Ureter (tissue), 1 donor: ENCODE measurements around the gene TRIP4. TPM values are rescaled to one million over a fixed set of nuclear protein-coding genes. Genes with fewer than 3 reads are reported as not detected.
"Not testable (repeated sequence)": the region's sequence is repeated elsewhere in the genome, so short reads cannot be mapped to it uniquely, and the experiment has no call there.

Experiments used
- DNase-seq: peaks from one replicate; pipeline ENCODE4 v3.0.0-alpha.2; 2020; ENCODE audit warnings: low spot score
- total RNA-seq: library from RNA; stranded (reverse); gene quantifications from one replicate; pipeline ENCODE4 v1.2.4, GENCODE V29; 2023
- donor health status: DM: yes; HTN: yes; CAD: no.

TRIP4 gene
- total RNA-seq, 1 donor from 2014 or later, result 31.7 TPM

GRCh38 chr15:64381000-64381751 is 6.5 kb upstream of the TRIP4 start, which contains the start of gene PCLAF:
Gene PCLAF (minus strand): TSS chr15:64381441. CDS start chr15:64381371, 70 bp downstream.
- DNase-seq, result peak; percentile 94

DNA sequence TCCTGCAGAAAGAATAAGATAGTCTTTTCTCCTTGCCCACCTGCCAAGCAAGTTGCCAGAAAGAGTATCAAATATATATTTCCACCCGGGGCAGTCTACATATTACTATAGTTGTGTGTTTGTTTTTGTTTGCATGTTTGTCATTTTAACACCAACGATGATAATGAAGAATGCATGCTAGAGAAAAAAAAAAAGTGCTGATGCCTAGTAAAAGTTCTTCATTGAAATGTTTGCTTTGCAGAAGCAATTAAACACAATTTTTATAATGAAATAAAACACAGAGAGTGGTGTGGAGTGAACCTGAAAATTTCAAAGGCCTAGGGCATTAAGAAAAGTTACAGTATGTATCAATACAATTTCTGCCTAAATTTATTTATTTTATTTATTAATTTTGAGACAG is 3.9 kb upstream of the TRIP4 start:
- DNase-seq, result no peak

DNA sequence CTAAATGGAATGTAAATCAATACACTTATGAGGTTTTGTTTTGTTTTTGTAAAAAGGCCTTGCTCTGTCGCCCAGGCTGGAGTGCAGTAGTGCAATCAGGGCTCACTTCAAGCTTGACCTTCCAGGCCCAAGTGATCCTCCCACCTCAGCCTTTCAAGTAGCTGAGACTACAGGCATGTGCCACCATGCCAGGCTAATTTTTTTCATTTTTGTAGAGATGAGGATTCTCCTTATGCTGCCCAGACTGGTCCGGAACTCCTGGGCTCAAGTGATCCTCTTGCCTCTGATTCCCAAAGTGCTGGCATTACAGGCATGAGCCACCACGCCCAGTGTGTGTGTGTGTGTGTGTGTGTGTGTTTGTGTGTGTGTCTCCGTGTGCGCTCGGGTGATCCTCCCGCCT is 1.3 kb upstream of the TRIP4 start:
- no peak for DNase-seq

GRCh38 chr15:64389036-64389435 is 1.4 kb downstream of the TRIP4 start:
- no peak for DNase-seq

GRCh38 chr15:64392471-64392870 is 4.8 kb downstream of the TRIP4 start:
- DNase-seq, result not testable (repeated sequence)

- no peak for DNase-seq
These were observed 9.2 kb downstream of the TRIP4 start for GRCh38 chr15:64396789-64397188.

DNA sequence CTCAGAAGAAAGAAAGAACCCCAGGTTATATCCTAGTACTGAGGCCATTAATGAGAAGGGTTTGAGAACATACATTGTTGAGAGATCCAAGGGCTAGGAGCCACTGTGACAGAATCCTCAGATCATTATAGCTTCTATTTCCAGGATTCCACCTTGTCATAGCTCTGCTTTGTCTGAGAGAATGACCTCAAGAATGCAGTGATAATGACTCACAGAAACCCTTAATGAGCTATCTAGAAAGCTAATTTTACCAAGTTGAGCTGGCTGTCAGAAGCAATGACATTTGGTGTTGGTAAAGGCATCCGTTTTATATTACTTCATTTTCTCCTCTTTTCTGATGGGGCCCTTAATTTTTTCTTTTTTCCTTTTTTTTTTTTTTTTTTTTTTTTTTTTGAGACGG is 10.9 kb downstream of the TRIP4 start:
- DNase-seq, result no peak

DNA sequence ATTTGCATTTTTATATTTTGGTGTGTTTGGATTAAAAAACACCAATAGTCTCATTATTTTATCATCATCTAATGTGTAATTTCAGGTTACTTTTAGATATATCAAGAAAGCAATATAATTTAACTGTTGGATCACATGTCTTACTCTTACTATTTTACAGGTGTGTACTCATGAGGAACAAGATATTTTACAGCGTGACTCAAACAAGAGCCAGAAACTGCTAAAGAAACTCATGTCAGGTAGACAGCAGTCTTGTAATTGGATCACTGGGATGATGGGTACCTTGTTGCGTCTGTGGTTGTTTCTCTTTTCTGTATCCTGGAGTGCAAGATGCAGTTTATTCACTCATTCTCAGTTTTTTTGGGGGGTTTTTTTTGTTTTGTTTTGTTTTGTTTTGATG is 12.9 kb downstream of the TRIP4 start:
- DNase-seq, result no peak

- no peak for DNase-seq
These were observed 24.6 kb downstream of the TRIP4 start for GRCh38 chr15:64412216-64412615.

GRCh38 chr15:64422697-64423096 is 35.1 kb downstream of the TRIP4 start:
- no peak for DNase-seq

GRCh38 chr15:64423970-64424369 is 36.3 kb downstream of the TRIP4 start:
- no peak for DNase-seq

DNA sequence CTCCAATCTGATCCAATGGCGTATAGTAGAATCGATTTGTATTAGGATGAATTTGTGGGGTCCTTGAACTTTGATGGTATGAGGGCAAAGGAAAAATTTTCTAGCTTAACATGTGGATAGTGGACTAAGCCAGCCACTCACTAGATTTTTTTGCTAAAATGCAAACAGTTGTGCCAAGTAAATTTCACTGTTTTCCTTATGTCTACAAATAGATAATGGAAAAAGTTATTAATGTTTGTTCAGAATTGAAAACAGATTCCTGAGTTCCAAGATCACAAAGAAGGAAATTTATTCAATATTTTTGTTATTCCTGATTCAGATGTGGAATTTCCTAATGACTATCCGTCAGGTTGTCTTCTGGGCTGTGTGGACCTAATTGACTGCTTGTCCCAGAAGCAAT is 37.6 kb downstream of the TRIP4 start:
- DNase-seq, result no peak

- no peak for DNase-seq
These were observed 39.3 kb downstream of the TRIP4 start for GRCh38 chr15:64426845-64427465.

- DNase-seq, result no peak
These were observed 41.8 kb downstream of the TRIP4 start for GRCh38 chr15:64429448-64429847.

GRCh38 chr15:64430000-64430735 is 42.5 kb downstream of the TRIP4 start:
- DNase-seq, result no peak

DNA sequence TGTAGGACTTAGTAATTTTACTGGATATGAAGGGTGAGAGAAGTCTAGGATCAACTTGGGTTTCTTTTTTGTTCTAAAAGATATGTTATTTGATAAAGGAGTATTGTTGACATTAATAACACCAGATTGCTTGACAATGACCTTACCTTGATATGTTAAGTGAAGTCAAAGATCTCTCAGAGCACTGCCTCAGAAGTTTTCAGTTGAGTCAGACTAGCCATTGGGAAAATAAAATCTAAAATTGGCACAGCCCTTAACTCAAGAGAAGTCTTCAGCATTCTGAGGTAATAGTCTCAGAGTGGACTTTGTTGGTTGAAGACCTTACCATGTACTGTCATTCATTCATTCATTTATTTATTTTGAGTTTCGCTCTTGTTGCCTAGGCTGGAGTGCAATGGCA is 50.3 kb downstream of the TRIP4 start:
- DNase-seq, result no peak

GRCh38 chr15:64438653-64439447 is 51.2 kb downstream of the TRIP4 start:
- no peak for DNase-seq

DNA sequence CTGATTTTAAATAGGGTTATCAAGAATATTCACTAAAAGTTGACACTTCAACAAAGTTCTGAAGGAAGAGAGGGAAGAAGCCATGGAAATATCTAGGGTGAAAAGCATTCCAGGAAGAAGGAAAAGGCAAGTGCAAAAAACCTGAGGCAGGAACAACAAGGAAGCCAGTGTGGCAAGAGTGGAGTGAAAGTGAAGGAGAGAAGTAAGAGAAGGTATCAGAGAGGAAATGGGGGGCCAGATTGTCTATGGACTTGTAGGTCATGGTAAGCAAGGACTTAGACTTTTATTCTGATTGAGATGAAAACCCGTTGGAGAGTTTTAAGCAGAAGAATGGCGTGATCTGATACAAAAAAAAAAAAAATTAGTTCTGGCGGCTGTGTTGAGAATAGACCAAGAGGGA is 54.2 kb downstream of the TRIP4 start:
- no peak for DNase-seq

DNA sequence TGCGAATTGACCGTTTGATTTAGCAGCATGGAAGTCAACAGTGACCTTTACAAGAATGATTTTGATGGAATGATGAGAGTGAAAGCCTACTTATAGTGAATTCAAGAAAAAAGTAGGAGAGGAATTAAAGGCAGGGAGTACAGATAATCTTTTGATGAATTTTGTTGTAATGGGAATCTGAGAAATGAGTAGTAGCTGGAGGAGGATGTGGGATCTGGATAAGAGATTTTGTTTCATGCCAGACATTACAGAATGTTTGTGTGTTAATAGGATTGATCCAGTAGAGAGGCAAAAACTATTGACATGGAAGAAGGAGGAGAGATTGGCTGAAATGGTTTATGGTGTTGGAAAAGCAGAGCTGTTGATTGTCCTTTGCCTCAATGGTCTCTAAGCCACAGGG is 55.4 kb downstream of the TRIP4 start:
- no peak for DNase-seq

GRCh38 chr15:64443747-64444621 is 56.3 kb downstream of the TRIP4 start:
- no peak for DNase-seq

DNA sequence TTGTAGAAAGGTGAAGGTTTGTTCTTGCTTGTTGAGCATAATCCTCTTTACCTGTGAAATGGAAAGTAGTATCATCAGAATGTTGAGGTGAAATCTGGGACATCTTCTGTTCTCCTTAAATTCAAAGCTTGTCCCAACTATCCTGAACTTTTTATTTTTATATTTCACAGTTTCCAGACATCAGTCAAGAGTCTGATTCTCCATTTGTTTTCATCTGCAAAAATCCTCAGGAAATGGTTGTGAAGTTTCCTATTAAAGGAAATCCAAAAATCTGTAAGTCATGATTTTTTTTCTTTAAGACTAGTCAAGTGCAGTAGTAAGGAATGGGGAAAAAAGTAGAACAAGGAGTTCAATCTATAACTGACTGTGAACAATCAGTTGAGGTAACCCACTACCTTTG is 57.2 kb downstream of the TRIP4 start:
- DNase-seq, result no peak
